ENCODE measurements around the gene SPEG.

Gene SPEG

DNA sequence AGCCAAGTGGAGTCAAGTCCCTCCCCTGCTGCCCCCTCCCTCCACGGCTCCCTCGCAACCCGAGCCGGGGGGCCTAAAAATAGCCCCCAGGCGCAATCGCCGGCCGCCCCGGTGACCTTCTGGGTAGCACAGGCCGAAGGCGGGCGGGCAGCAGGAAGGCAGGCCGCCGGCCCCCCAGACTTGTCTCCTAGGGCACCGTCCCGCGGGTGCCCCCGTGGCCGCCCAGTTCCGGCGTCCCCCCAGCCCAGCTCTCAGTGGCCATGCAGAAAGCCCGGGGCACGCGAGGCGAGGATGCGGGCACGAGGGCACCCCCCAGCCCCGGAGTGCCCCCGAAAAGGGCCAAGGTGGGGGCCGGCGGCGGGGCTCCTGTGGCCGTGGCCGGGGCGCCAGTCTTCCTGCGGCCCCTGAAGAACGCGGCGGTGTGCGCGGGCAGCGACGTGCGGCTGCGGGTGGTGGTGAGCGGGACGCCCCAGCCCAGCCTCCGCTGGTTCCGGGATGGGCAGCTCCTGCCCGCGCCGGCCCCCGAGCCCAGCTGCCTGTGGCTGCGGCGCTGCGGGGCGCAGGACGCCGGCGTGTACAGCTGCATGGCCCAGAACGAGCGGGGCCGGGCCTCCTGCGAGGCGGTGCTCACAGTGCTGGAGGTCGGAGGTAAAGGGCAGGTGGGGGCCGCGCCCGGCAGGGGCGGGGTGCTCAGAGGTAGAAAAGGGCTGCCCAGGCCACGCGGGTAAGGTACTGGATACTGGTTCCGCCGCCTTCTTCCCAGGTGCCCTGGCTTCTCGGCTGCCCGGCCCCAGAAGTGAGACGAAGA lies at the start of gene SPEG:
Gene SPEG, plus strand, starts transcription at position 126 of the 808 bp plus-strand sequence. Its CDS starts 135 bp downstream, at position 261.
- Histone ChIP-seq H3K79me2 (ENCODE audit: insufficient read depth, low read length) (no peaks in the 10 kb centered on the region), H3K36me3 (ENCODE audit: insufficient read depth, low read length) (no peaks in the 10 kb centered on the region), H3K27ac (ENCODE audit: low read depth, low read length, poor library complexity, severe bottlenecking) (no peak within 1 kb of the TSS), H3K27me3 (ENCODE audit: insufficient read depth, low read length) (0 out of 2 replicates have a peak, but pooled peaks cover 2% of the 10 kb centered on the region), H4K20me1 (ENCODE audit: insufficient read depth, low read length) (no peaks in the 10 kb centered on the region), H3F3A (ENCODE audit: insufficient read depth, low read length) (no peaks in the 10 kb centered on the region), H3K4me3 (ENCODE audit: low read depth, low read length, poor library complexity, severe bottlenecking) (no peak within 1 kb of the TSS), H3K9me2 (ENCODE audit: low read depth, low read length) (no peaks in the 10 kb centered on the region), H3K9ac (ENCODE audit: low read length) (no peak within 1 kb of the TSS), H2AFZ (ENCODE audit: low read length) (no peak within 1 kb of the TSS), H3K4me1 (ENCODE audit: insufficient read depth, low read length, severe bottlenecking) (no peaks in the 10 kb centered on the region), H3K4me2 (ENCODE audit: low read length) (no peak within 1 kb of the TSS), H3K9me3 (ENCODE audit: low read length) (no peaks in the 10 kb centered on the region)
- no peak for TF ChIP-seq EZH2 (IDR thresholded peaks at IDR 0.05; ENCODE audit: borderline replicate concordance, low read length)
- TF ChIP-seq, protein P1, sequence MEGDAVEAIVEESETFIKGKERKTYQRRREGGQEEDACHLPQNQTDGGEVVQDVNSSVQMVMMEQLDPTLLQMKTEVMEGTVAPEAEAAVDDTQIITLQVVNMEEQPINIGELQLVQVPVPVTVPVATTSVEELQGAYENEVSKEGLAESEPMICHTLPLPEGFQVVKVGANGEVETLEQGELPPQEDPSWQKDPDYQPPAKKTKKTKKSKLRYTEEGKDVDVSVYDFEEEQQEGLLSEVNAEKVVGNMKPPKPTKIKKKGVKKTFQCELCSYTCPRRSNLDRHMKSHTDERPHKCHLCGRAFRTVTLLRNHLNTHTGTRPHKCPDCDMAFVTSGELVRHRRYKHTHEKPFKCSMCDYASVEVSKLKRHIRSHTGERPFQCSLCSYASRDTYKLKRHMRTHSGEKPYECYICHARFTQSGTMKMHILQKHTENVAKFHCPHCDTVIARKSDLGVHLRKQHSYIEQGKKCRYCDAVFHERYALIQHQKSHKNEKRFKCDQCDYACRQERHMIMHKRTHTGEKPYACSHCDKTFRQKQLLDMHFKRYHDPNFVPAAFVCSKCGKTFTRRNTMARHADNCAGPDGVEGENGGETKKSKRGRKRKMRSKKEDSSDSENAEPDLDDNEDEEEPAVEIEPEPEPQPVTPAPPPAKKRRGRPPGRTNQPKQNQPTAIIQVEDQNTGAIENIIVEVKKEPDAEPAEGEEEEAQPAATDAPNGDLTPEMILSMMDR (IDR thresholded peaks at IDR 0.05; ENCODE audit: low read length): no peak

DNA sequence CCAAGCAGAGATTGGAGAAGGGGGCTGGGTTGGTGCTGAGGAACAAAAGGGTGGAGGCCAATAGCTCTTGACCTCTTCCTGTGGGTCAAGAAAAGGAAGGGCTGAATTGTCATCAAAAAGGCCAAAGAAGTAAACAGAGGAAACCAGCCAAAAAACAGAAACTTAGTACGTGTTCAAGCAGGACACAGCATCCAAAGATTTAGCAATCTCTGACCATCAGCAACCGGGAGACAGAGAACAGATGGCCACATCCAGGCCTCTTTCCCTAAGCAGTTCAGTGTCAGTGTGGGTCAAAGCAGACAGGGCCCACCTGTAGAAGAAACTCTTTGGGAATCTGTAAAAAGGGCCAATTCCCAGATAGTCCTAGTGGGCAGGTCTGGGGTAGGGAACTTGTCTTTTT lies 49.8 kb upstream of the SPEG start:
- H3F3A ChIP-seq (ENCODE audit: insufficient read depth, low read length): no peaks in the 10 kb centered on the region
- no peak for TF ChIP-seq EZH2 (IDR thresholded peaks at IDR 0.05; ENCODE audit: borderline replicate concordance, low read length)
- TF ChIP-seq, protein P1 (IDR thresholded peaks at IDR 0.05; ENCODE audit: low read length): no peak
- H3K9me3 ChIP-seq (ENCODE audit: low read length): no peaks in the 10 kb centered on the region
- no peak overlapping the region for H3K4me3 ChIP-seq (ENCODE audit: low read depth, low read length, poor library complexity, severe bottlenecking)
- peaks cover 29% of the 10 kb centered on the region for H3K36me3 ChIP-seq (ENCODE audit: insufficient read depth, low read length)
- no peaks in the 10 kb centered on the region for H3K9me2 ChIP-seq (ENCODE audit: low read depth, low read length)
- H3K4me2 ChIP-seq (ENCODE audit: low read length): no peak overlapping the region
- H3K27ac ChIP-seq (ENCODE audit: low read depth, low read length, poor library complexity, severe bottlenecking): no peak overlapping the region
- H3K27me3 ChIP-seq (ENCODE audit: insufficient read depth, low read length): no peaks in the 10 kb centered on the region
- H3K4me1 ChIP-seq (ENCODE audit: insufficient read depth, low read length, severe bottlenecking): peaks cover 14% of the 10 kb centered on the region
- H2AFZ ChIP-seq (ENCODE audit: low read length): no peak overlapping the region
- no peaks in the 10 kb centered on the region for H4K20me1 ChIP-seq (ENCODE audit: insufficient read depth, low read length)
- H3K79me2 ChIP-seq (ENCODE audit: insufficient read depth, low read length): no peaks in the 10 kb centered on the region
- H3K9ac ChIP-seq (ENCODE audit: low read length): no peak overlapping the region

DNA sequence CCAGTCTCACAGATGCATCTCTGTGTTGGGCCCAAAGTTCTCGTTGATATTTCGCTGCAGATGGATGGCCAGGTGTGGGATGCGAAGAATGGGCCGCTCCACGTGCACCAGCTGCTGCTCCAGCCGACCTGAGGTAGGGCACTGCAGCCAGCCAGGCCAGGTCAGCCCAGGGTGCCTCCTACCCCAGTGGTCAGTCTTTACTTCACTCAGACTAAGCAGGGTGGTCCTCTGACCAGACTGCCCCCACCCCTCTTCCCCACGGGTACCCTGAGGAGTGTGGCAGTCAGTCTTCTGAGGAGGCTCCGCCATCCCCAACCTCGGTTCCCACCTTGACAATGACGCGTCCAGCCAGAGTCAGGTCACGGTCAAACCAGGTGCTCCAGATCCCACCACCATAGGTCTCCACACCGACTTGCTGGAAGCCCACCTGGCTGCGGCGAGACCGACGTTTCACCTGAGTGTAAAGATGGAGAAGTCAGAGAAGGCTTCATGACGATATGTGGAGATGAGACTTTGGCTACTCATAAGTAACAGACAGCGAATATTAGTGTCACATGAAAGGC lies 48.6 kb upstream of the SPEG start:
- Histone ChIP-seq H3K36me3 (ENCODE audit: insufficient read depth, low read length) (peaks cover 20% of the 10 kb centered on the region), H3K4me1 (ENCODE audit: insufficient read depth, low read length, severe bottlenecking) (peaks cover 14% of the 10 kb centered on the region), H3K9me3 (ENCODE audit: low read length) (no peaks in the 10 kb centered on the region), H3K4me3 (ENCODE audit: low read depth, low read length, poor library complexity, severe bottlenecking) (peak overlapping the region; percentile 74), H3F3A (ENCODE audit: insufficient read depth, low read length) (no peaks in the 10 kb centered on the region), H3K27me3 (ENCODE audit: insufficient read depth, low read length) (no peaks in the 10 kb centered on the region), H2AFZ (ENCODE audit: low read length) (no peak overlapping the region), H4K20me1 (ENCODE audit: insufficient read depth, low read length) (no peaks in the 10 kb centered on the region), H3K9me2 (ENCODE audit: low read depth, low read length) (no peaks in the 10 kb centered on the region), H3K4me2 (ENCODE audit: low read length) (no peak overlapping the region), H3K79me2 (ENCODE audit: insufficient read depth, low read length) (no peaks in the 10 kb centered on the region), H3K9ac (ENCODE audit: low read length) (no peak overlapping the region), H3K27ac (ENCODE audit: low read depth, low read length, poor library complexity, severe bottlenecking) (no peak overlapping the region)
- no peak for TF ChIP-seq EZH2 (IDR thresholded peaks at IDR 0.05; ENCODE audit: borderline replicate concordance, low read length)
- TF ChIP-seq, protein P1 (IDR thresholded peaks at IDR 0.05; ENCODE audit: low read length): no peak

Measured in OCI-LY1 (cell line).